A549 treated with DMSO at 1 μM for 4 hours (cell line): ENCODE data around the gene WDR59. TPM values are rescaled to one million over a fixed set of nuclear protein-coding genes. Genes with fewer than 3 reads are reported as not detected.

ENCODE experiments used
- total RNA-seq: library from RNA; stranded (reverse); fragments of 200-300 nt; extraction: Qiagen RNA extraction; gene quantifications from 5 replicates; pipeline ENCODE4 v1.2.3, GENCODE V29; 2022; ENCODE audit warnings: low read depth

WDR59 gene, protein sequence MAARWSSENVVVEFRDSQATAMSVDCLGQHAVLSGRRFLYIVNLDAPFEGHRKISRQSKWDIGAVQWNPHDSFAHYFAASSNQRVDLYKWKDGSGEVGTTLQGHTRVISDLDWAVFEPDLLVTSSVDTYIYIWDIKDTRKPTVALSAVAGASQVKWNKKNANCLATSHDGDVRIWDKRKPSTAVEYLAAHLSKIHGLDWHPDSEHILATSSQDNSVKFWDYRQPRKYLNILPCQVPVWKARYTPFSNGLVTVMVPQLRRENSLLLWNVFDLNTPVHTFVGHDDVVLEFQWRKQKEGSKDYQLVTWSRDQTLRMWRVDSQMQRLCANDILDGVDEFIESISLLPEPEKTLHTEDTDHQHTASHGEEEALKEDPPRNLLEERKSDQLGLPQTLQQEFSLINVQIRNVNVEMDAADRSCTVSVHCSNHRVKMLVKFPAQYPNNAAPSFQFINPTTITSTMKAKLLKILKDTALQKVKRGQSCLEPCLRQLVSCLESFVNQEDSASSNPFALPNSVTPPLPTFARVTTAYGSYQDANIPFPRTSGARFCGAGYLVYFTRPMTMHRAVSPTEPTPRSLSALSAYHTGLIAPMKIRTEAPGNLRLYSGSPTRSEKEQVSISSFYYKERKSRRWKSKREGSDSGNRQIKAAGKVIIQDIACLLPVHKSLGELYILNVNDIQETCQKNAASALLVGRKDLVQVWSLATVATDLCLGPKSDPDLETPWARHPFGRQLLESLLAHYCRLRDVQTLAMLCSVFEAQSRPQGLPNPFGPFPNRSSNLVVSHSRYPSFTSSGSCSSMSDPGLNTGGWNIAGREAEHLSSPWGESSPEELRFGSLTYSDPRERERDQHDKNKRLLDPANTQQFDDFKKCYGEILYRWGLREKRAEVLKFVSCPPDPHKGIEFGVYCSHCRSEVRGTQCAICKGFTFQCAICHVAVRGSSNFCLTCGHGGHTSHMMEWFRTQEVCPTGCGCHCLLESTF
- total RNA-seq: 20.2 to 35.0 TPM (median 31.2 TPM) in 5 replicates

DNA sequence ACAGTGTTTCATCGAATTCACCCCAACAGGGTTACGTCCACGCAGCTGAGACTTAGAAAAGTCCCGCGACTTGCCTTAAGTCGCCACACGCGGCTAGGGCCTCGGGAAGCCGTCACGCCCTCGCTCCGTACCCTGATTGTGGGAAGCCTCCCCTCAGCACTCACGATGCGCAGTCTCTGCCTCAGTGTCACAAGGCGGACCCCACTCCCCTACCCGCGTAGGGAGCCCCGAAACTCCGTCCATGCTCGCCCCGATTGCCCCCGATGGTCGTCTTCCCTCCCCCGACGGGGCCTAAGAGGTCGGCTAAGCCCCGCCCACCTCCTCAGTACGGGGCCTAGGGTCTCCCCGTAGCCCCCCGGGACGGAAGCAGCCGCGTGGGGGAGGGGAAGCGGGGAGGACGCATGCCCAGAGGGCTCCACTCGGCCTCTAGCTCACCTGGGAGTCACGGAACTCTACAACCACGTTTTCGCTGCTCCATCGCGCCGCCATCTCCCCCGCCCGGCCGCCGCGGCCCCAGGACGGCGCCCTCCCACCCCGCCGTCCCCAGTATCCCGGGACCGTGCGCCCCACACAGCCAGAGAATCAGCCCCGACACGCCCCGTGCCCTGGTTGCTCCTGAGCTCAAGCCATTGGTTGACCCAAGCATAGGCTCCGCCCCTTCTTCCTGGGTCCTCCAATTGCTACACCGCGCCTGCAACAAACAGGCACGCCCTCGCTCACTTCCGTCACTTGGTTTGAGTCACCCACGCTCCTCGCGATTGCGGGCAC is at the start of gene WDR59:
TSS of gene WDR59 (minus strand) at position 595 of the 768 bp plus-strand sequence. CDS start at position 489, 106 bp downstream.

DNA sequence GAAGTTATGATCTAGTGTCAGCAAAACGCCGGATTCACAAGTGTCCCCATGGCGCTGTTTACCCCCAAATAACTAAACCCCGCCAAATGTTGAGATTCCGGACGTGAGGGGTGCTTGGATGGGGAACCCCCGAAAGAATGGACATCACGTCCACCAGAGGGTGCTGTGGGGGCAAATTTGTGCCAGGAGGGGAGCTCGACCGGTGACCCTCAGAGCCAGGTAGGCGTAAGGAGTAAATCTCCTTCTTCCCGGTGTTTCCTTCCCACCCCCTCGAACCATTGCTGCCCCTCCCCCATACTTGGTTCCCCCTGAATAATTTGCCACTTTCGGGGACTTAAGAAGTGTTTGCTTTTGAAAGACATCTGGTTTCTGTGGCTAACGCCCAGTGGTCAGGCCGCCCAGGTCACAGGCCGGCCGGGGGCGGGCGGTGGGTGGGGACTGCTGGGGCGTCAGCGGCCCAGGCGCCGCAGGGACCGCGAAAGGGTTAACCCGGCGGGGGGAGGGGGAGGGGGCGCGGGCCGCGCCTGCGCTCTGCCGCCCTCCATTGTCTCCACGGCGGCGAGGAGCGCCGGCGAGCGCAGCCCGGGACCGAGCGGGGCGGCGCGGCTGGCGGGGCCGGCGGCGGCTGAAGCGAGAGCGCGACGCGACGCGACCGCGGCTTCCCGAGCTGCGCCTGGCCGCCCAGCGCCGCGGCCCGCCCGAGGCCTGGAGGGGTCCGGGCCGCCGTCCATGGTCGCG is 13.7 kb upstream of the WDR59 start, which contains the start of gene ZNRF1:
TSS of gene ZNRF1 (plus strand) at position 544 of the 738 bp plus-strand sequence. CDS start 648 bp downstream, outside the sequence.

Other genes starting within 250 kb of the WDR59 start
- 30.8 to 39.8 TPM (median 33.6 TPM) in 5 replicates for gene FA2H, start 210.3 kb downstream of the WDR59 start, total RNA-seq
- gene ZNRF1, start 13.9 kb upstream of the WDR59 start, total RNA-seq: 18.4 to 25.4 TPM (median 23.5 TPM) in 5 replicates
- gene LDHD, start 131.7 kb upstream of the WDR59 start, total RNA-seq: 0.55 to 0.99 TPM (median 0.67 TPM) in 5 replicates
- 10.1 to 13.0 TPM (median 12.8 TPM) in 5 replicates for gene ZFP1, start 163.4 kb upstream of the WDR59 start, total RNA-seq
- not detected in 5 replicates for gene CTRB2, start 222.0 kb upstream of the WDR59 start, total RNA-seq
- gene CTRB1, start 233.9 kb upstream of the WDR59 start, total RNA-seq: not detected in 5 replicates